Stomach smooth muscle (tissue), 2 donors: Measurements from ENCODE around the gene CXCL10.

Experiments used
- H3K27ac ChIP-seq: one replicate; pipeline ENCODE4 v1.7.0; 2013; ENCODE audit warnings: mild to moderate bottlenecking, low read length, inconsistent platforms
- H3K27me3 ChIP-seq, 2 donors: one replicate each; pipeline ENCODE4 v1.7.0; 2013; ENCODE audit warnings: low read length in 2 of 2; ENCODE audit not compliant: insufficient read depth in 2 of 2, control insufficient read depth in 1 of 2
- H3K36me3 ChIP-seq, 2 donors: one replicate each; pipeline ENCODE4 v1.7.0; 2013; ENCODE audit warnings: low read length in 2 of 2; ENCODE audit not compliant: control insufficient read depth in 2 of 2, insufficient read depth in 2 of 2
- H3K4me1 ChIP-seq: one replicate; pipeline ENCODE4 v1.7.0; 2013; ENCODE audit warnings: low read length; ENCODE audit not compliant: control insufficient read depth, insufficient read depth
- H3K4me3 ChIP-seq, 2 donors: one replicate each; pipeline ENCODE4 v1.7.0; 2013; ENCODE audit warnings: low read length in 2 of 2
- H3K9ac ChIP-seq, 2 donors: one replicate each; pipeline ENCODE4 v1.7.0; 2013; ENCODE audit warnings: low read length in 2 of 2, mild to moderate bottlenecking in 1 of 2
- H3K9me3 ChIP-seq, 2 donors: one replicate each; pipeline ENCODE4 v1.7.0; 2013; ENCODE audit warnings: low read length in 2 of 2; ENCODE audit not compliant: control insufficient read depth in 2 of 2
- donor health status: healthy.
- donor health status: Pancreatic carcinoma.

The CXCL10 gene

DNA sequence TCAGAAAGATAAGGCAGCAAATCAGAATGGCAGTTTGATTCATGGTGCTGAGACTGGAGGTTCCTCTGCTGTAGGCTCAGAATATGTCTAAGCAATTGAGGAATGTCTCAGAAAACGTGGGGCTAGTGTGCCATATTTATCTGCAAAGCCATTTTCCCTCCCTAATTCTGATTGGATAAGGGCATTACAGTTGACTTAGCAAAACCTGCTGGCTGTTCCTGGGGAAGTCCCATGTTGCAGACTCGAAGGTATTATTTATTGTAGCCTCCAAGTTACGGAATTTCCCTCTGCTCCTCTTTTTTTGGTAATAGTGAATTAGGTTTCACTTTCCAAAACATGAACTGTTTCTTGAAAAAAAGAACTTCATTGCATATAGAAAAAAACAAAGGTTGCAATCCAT lies at the start of gene CXCL10:
TSS of gene CXCL10 (minus strand) at position 109 of the 400 bp plus-strand sequence. CDS start at position 43, 66 bp downstream.
- Histone ChIP-seq H3K27me3 (no peaks in the 10 kb centered on the region), H3K4me3 (no peak within 1 kb of the TSS)

DNA sequence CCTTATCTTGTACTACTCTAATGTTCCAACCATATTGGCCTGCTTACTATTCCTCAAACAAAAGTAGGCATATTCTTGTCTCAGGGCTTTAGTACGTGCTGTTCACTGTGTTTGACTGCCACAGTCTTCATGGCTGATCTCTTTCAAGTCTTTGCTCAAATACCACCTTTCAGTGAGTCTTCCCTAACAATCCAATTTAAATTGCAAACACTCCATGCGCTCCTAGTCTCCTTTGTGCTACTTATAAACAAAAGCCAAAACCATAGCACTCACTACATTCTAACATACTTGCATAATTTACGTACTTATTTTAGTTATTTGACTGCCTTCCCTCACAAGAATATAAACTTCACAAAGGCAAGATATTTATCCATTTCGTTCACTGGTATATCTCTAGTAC lies 49.5 kb upstream of the CXCL10 start:
- H3K27me3 ChIP-seq: no peaks in the 10 kb centered on the region
- no peak overlapping the region for H3K27ac ChIP-seq
- peaks cover 11% of the 10 kb centered on the region for H3K4me1 ChIP-seq
- no peaks in the 10 kb centered on the region for H3K36me3 ChIP-seq
- H3K9me3 ChIP-seq: no peaks in the 10 kb centered on the region
- no peak overlapping the region for H3K9ac ChIP-seq
- H3K4me3 ChIP-seq: no peak overlapping the region

More for the DNA sequence above, at the start of gene CXCL10:
- Histone ChIP-seq H3K9me3 (no peaks in the 10 kb centered on the region), H3K27ac (no peak within 1 kb of the TSS), H3K36me3 (no peaks in the 10 kb centered on the region), H3K9ac (no peak within 1 kb of the TSS), H3K4me1 (no peaks in the 10 kb centered on the region)

- Histone ChIP-seq H3K27ac (no peak overlapping the region), H3K4me1 (no peaks in the 10 kb centered on the region), H3K9me3 (no peaks in the 10 kb centered on the region), H3K36me3 (no peaks in the 10 kb centered on the region), H3K9ac (no peak overlapping the region), H3K27me3 (no peaks in the 10 kb centered on the region), H3K4me3 (no peak overlapping the region)
These were observed 44.5 kb upstream of the CXCL10 start for GRCh38 chr4:76067652-76068286.

DNA sequence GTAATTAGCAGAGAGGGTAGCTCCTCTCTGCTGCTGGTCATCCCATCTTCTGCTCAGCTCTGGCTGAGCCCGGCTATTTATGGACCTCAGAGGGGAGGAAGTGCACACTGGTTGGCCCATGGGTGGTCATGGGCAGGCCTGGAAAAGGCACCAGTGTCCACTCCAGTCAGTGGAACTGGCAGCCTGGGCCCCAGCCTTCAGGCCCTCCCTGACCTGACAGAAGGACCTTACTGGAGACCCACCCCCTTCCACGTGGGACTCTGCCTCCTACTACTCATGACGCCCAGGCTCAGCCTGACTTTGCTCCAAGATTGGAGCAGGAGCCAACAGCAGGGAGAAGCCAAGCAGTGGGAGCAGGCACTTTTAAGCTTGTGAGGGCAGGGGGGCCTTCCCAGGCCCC lies 43.2 kb upstream of the CXCL10 start:
- Histone ChIP-seq H3K4me3 (no peak overlapping the region), H3K27ac (no peak overlapping the region), H3K9ac (no peak overlapping the region), H3K4me1 (no peaks in the 10 kb centered on the region), H3K36me3 (no peaks in the 10 kb centered on the region), H3K27me3 (no peaks in the 10 kb centered on the region), H3K9me3 (no peaks in the 10 kb centered on the region)

DNA sequence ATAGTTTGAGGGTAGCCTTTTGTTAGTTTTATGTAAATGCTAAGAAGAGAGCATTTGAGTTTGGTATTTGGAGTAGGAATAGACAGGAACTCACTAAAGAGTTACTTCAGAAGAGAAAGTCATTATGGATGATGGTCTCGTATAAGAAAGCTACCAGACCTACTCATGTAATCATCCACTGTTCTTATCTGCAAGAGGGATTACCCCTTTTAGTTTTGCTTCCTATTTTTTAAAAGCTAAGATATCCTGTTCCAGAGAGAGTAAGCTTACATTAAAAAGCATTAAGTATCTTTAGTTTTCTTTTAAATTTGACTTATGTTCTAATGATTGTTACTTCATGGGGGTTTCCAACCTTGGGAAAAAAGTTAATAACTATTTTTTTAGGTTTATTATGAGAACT lies 38.7 kb upstream of the CXCL10 start:
- no peak overlapping the region for H3K27ac ChIP-seq

GRCh38 chr4:76061421-76061820 lies 38.1 kb upstream of the CXCL10 start:
- Histone ChIP-seq H3K36me3 (no peaks in the 10 kb centered on the region), H3K27me3 (peaks cover 0 to 4% of the 10 kb centered on the region in 2 donors), H3K9me3 (no peaks in the 10 kb centered on the region), H3K4me3 (no peak overlapping the region), H3K4me1 (no peaks in the 10 kb centered on the region), H3K27ac (no peak overlapping the region), H3K9ac (no peak overlapping the region)

More for the DNA sequence above, 38.7 kb upstream of the CXCL10 start:
- Histone ChIP-seq H3K36me3 (no peaks in the 10 kb centered on the region), H3K27me3 (peaks cover 0 to 4% of the 10 kb centered on the region in 2 donors), H3K4me3 (no peak overlapping the region), H3K4me1 (no peaks in the 10 kb centered on the region), H3K9ac (no peak overlapping the region), H3K9me3 (no peaks in the 10 kb centered on the region)

DNA sequence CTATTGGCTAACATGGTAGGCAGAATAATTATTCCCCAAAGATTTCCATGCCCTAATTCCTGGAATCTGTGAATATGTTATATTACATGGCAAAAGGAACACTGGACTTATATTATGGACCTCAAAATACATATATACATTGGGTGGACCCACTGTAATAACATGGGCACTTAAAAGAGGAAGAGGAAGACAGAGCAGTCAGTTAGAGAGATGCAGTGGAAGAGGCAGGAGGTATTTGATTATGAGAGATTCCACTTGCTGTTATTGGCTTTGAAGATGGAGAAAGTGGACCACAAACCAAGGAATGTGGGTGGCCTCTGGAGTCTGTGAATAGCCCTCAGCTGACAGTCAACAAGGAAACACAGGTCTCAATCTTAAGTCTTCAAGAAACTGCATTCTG lies 37.2 kb upstream of the CXCL10 start:
- H3K9me3 ChIP-seq: no peaks in the 10 kb centered on the region
- H3K4me3 ChIP-seq: no peak overlapping the region
- H3K27ac ChIP-seq: no peak overlapping the region

DNA sequence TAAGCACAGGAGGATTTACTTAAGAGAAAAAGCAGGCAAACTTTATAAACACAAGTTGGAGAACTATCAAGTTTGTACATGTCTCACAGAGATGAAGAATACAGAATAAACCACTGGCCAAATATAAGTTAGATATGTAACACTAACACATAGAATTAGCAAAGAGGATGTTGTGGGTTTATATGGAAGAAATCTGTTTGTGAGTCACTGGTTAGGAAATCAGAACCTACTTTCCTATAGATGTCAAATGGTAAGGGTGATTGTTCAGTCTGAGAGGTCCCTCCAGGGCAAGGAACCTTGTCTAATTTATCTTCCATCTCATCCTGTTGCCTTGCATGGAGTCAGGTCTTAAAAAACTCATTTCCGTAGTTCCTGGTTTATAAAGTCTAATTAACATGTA lies 36.5 kb upstream of the CXCL10 start:
- Histone ChIP-seq H3K4me3 (no peak overlapping the region), H3K27me3 (peaks cover 3 to 9% of the 10 kb centered on the region in 2 donors), H3K27ac (no peak overlapping the region), H3K36me3 (no peaks in the 10 kb centered on the region), H3K4me1 (no peaks in the 10 kb centered on the region), H3K9ac (no peak overlapping the region), H3K9me3 (no peaks in the 10 kb centered on the region)

More for the DNA sequence above, 37.2 kb upstream of the CXCL10 start:
- H3K36me3 ChIP-seq: no peaks in the 10 kb centered on the region
- H3K4me1 ChIP-seq: no peaks in the 10 kb centered on the region
- H3K27me3 ChIP-seq: peaks cover 0 to 9% of the 10 kb centered on the region in 2 donors
- no peak overlapping the region for H3K9ac ChIP-seq

- Histone ChIP-seq H3K27ac (no peak overlapping the region), H3K4me3 (no peak overlapping the region), H3K36me3 (no peaks in the 10 kb centered on the region), H3K9me3 (no peaks in the 10 kb centered on the region), H3K9ac (no peak overlapping the region), H3K27me3 (peaks cover 5 to 9% of the 10 kb centered on the region in 2 donors), H3K4me1 (no peaks in the 10 kb centered on the region)
These were observed 35.7 kb upstream of the CXCL10 start for GRCh38 chr4:76058888-76059426.

GRCh38 chr4:76058302-76058701 lies 35.0 kb upstream of the CXCL10 start:
- no peak overlapping the region for H3K27ac ChIP-seq
- no peak overlapping the region for H3K9ac ChIP-seq
- no peak overlapping the region for H3K4me3 ChIP-seq
- H3K27me3 ChIP-seq: peaks cover 5 to 9% of the 10 kb centered on the region in 2 donors
- no peaks in the 10 kb centered on the region for H3K36me3 ChIP-seq
- H3K4me1 ChIP-seq: no peaks in the 10 kb centered on the region
- no peaks in the 10 kb centered on the region for H3K9me3 ChIP-seq

- Histone ChIP-seq H3K9ac (no peak overlapping the region), H3K27me3 (peaks cover 5 to 9% of the 10 kb centered on the region in 2 donors), H3K9me3 (no peaks in the 10 kb centered on the region)
These were observed 32.1 kb upstream of the CXCL10 start for GRCh38 chr4:76055421-76055820.

More at GRCh38 chr4:76055421-76055820, 32.1 kb upstream of the CXCL10 start:
- H3K4me3 ChIP-seq: no peak overlapping the region
- no peaks in the 10 kb centered on the region for H3K36me3 ChIP-seq
- H3K27ac ChIP-seq: no peak overlapping the region
- H3K4me1 ChIP-seq: no peaks in the 10 kb centered on the region
